Pulmonary artery endothelial cell (primary cell): ENCODE results near the gene TIGD6. TPM values are rescaled to one million over a fixed set of nuclear protein-coding genes. Genes with fewer than 3 reads are reported as not detected.
"Not testable (repeated sequence)": the region's sequence is repeated elsewhere in the genome, so short reads cannot be mapped to it uniquely, and the experiment has no call there.

ENCODE experiments used
- DNase-seq: peaks from one replicate; pipeline ENCODE4 v3.0.0-alpha.2; 2011; ENCODE audit warnings: low read depth, low spot score
- total RNA-seq: library from RNA; depleted of rRNA; stranded (reverse); fragments of >200 nt; gene quantifications from 2 replicates; pipeline ENCODE4 v1.2.3, GENCODE V29; 2014

The TIGD6 gene
- total RNA-seq, 1 donor from 2014 or later = 5.6 TPM

- not testable (repeated sequence) for DNase-seq
These were observed 57.1 kb downstream of the TIGD6 start for GRCh38 chr5:149943177-149943949.

Other genes starting within 250 kb of the TIGD6 start
- not detected in 2 replicates for gene PDE6A, start 55.9 kb downstream of the TIGD6 start, total RNA-seq
- gene SLC26A2, start 39.9 kb downstream of the TIGD6 start, total RNA-seq = 19.8 and 25.1 TPM in 2 replicates
- gene HMGXB3, start 85 bp upstream of the TIGD6 start, total RNA-seq = 25.4 and 29.2 TPM in 2 replicates
- not detected in 2 replicates for gene CSF1R, start 85.9 kb upstream of the TIGD6 start, total RNA-seq
- 0.07 and 0.14 TPM in 2 replicates for gene PDGFRB, start 155.2 kb upstream of the TIGD6 start, total RNA-seq
- gene CDX1, start 166.1 kb upstream of the TIGD6 start, total RNA-seq = not detected in 2 replicates
- not detected in 2 replicates for gene SLC6A7, start 189.4 kb upstream of the TIGD6 start, total RNA-seq